Measurements from ENCODE around the gene CLSTN1. TPM values are rescaled to one million over a fixed set of nuclear protein-coding genes. Genes with fewer than 3 reads are reported as not detected.

The CLSTN1 gene
- total RNA-seq, 1 donor from 2014 or later = 71.0 TPM

GRCh38 chr1:9850442-9851162 lies 26.8 kb upstream of the CLSTN1 start:
- Histone ChIP-seq H3K27ac (no peak overlapping the region), H3K27me3 (no peaks in the 10 kb centered on the region), H3K4me3 (no peak overlapping the region), H3K36me3 (peaks cover 6% of the 10 kb centered on the region), H3K4me1 (no peaks in the 10 kb centered on the region), H3K9me3 (no peaks in the 10 kb centered on the region)
- DNase-seq = no peak
- intact Hi-C loops (cut with DNase I) = no loop called here
- ATAC-seq = no peak
- TF ChIP-seq CTCF (IDR thresholded peaks at IDR 0.05) = no peak

- peaks cover 6% of the 10 kb centered on the region for H3K36me3 ChIP-seq
- H3K9me3 ChIP-seq = no peaks in the 10 kb centered on the region
- intact Hi-C loops (cut with DNase I) = no loop called here
- DNase-seq (no peak), ATAC-seq (no peak)
- H3K27ac ChIP-seq = no peak overlapping the region
- TF ChIP-seq CTCF (IDR thresholded peaks at IDR 0.05) = no peak
- H3K4me1 ChIP-seq = no peaks in the 10 kb centered on the region
- no peaks in the 10 kb centered on the region for H3K27me3 ChIP-seq
- H3K4me3 ChIP-seq = no peak overlapping the region
Observed at GRCh38 chr1:9849691-9850441, 26.1 kb upstream of the CLSTN1 start.

- Histone ChIP-seq H3K27me3 (no peaks in the 10 kb centered on the region), H3K9me3 (no peaks in the 10 kb centered on the region), H3K4me1 (no peaks in the 10 kb centered on the region), H3K4me3 (no peak overlapping the region), H3K27ac (no peak overlapping the region), H3K36me3 (peaks cover 6% of the 10 kb centered on the region)
- intact Hi-C loops (cut with DNase I) = no loop called here
- ATAC-seq = no peak
- no peak for TF ChIP-seq CTCF (IDR thresholded peaks at IDR 0.05)
- no peak for DNase-seq
Observed at GRCh38 chr1:9848022-9848421, 24.3 kb upstream of the CLSTN1 start.

- no peak for ATAC-seq
- H3K9me3 ChIP-seq = no peaks in the 10 kb centered on the region
- intact Hi-C loops (cut with DNase I) = no loop called here
Observed at GRCh38 chr1:9847269-9847668, 23.5 kb upstream of the CLSTN1 start.

GRCh38 chr1:9846611-9847171 lies 22.9 kb upstream of the CLSTN1 start:
- Histone ChIP-seq H3K36me3 (peaks cover 6% of the 10 kb centered on the region), H3K9me3 (no peaks in the 10 kb centered on the region), H3K4me1 (no peaks in the 10 kb centered on the region), H3K27me3 (no peaks in the 10 kb centered on the region), H3K4me3 (no peak overlapping the region), H3K27ac (no peak overlapping the region)
- ATAC-seq = no peak
- no peak for TF ChIP-seq CTCF (IDR thresholded peaks at IDR 0.05)
- intact Hi-C loops (cut with DNase I) = no loop called here
- no peak for DNase-seq

More at GRCh38 chr1:9847269-9847668, 23.5 kb upstream of the CLSTN1 start:
- no peak for DNase-seq
- H3K27ac ChIP-seq = no peak overlapping the region
- H3K36me3 ChIP-seq = peaks cover 6% of the 10 kb centered on the region
- H3K4me3 ChIP-seq = no peak overlapping the region
- H3K4me1 ChIP-seq = no peaks in the 10 kb centered on the region
- TF ChIP-seq CTCF (IDR thresholded peaks at IDR 0.05) = no peak
- no peaks in the 10 kb centered on the region for H3K27me3 ChIP-seq
